Natural killer cell (primary cell): ENCODE measurements around the gene CISTR. TPM values are rescaled to one million over a fixed set of nuclear protein-coding genes. Genes with fewer than 3 reads are reported as not detected.

Experiments
- ATAC-seq, 3 donors: fragments of 150-1000 bp in 2 of 3; fragments of 200-7000 bp in 1 of 3; cut with Tn5 transposase; 1 replicate in 1 of 3; 2 replicates in 2 of 3; pipeline ENCODE4 v1.10.0; 2021; ENCODE audit warnings: mild to moderate bottlenecking in 2 of 3, moderate library complexity in 2 of 3
- DNase-seq, 2 donors: peaks; one replicate each; pipeline versions ENCODE4 v3.0.0 to v3.0.0-alpha.2; 2013 to 2021; ENCODE audit warnings: mixed read lengths in 1 of 2
- H3K27ac ChIP-seq: one replicate; pipeline ENCODE4 v1.5.1; 2013; ENCODE audit warnings: mild to moderate bottlenecking, low read length
- H3K27me3 ChIP-seq: one replicate; pipeline ENCODE4 v1.6.1; 2013; ENCODE audit warnings: low read length; ENCODE audit not compliant: control insufficient read depth, insufficient read depth
- H3K36me3 ChIP-seq: one replicate; pipeline ENCODE4 v1.6.1; 2013; ENCODE audit warnings: low read length; ENCODE audit not compliant: control insufficient read depth, insufficient read depth
- H3K4me1 ChIP-seq: one replicate; pipeline ENCODE4 v1.6.1; 2013; ENCODE audit warnings: low read length; ENCODE audit not compliant: control insufficient read depth, insufficient read depth
- H3K4me3 ChIP-seq: one replicate; pipeline ENCODE4 v1.5.1; 2013; ENCODE audit warnings: low read length
- H3K9me3 ChIP-seq: one replicate; pipeline ENCODE4 v1.6.1; 2013; ENCODE audit warnings: low read length; ENCODE audit not compliant: control insufficient read depth, insufficient read depth
- H3K27ac Mint-ChIP-seq, 2 donors: one replicate each; pipeline ENCODE4 v1.8.0; 2022; ENCODE audit warnings: mild to moderate bottlenecking in 2 of 2, mixed read lengths in 2 of 2, moderate library complexity in 1 of 2
- H3K27me3 Mint-ChIP-seq, 2 donors: one replicate each; pipeline ENCODE4 v1.8.0; 2022; ENCODE audit warnings: low read depth in 2 of 2, mixed read lengths in 2 of 2
- H3K36me3 Mint-ChIP-seq: one replicate; pipeline ENCODE4 v1.8.0; 2022; ENCODE audit warnings: mixed read lengths
- H3K4me1 Mint-ChIP-seq, 2 donors: one replicate each; pipeline ENCODE4 v1.8.0; 2022; ENCODE audit warnings: mixed read lengths in 2 of 2
- H3K4me3 Mint-ChIP-seq: one replicate; pipeline ENCODE4 v1.8.0; 2022; ENCODE audit warnings: mild to moderate bottlenecking, moderate library complexity, mixed read lengths
- H3K9me3 Mint-ChIP-seq, 2 donors: one replicate each; pipeline ENCODE4 v1.8.0; 2022; ENCODE audit warnings: mixed read lengths in 2 of 2
- CTCF ChIP-seq: fragments of 200-600 bp; IDR thresholded peaks from one replicate; pipeline ENCODE4 v1.8.0; 2022; ENCODE audit warnings: antibody characterized with exemption
- WGBS: methylation state at CpG from one replicate; pipeline ENCODE4 v1.1.7; 2013; ENCODE audit warnings: missing lambda C conversion rate; ENCODE audit not compliant: insufficient coverage; 5-methylcytosine and 5-hydroxymethylcytosine counted together
- intact Hi-C: fragments of 100-400 bp; cut with micrococcal nuclease; formaldehyde crosslinking; loops from one replicate; pipeline ENCODE4 v1.14.2; 2022
- total RNA-seq, 4 donors: library from RNA; stranded (reverse); fragments of 120-200 nt in 1 of 4; gene quantifications; one replicate each; pipeline versions ENCODE4 v1.2.3 to v1.2.4, GENCODE V29; 2013 to 2022

Gene CISTR
- total RNA-seq, 3 donors from 2014 or later (not counting 1 experiment from before 2014, with no cell fraction given) = not detected

- Histone ChIP-seq H3K4me1 (peaks cover 21% of the 10 kb centered on the region), H3K27me3 (peaks cover 49% of the 10 kb centered on the region), H3K4me3 (no peak overlapping the region), H3K9me3 (no peaks in the 10 kb centered on the region), H3K27ac (no peak overlapping the region), H3K36me3 (no peaks in the 10 kb centered on the region)
- no peaks in the 10 kb centered on the region for H3K9me3 Mint-ChIP-seq
- no peak overlapping the region for H3K27ac Mint-ChIP-seq
- no peak for ATAC-seq
- H3K4me3 Mint-ChIP-seq = no peak overlapping the region
- no peaks in the 10 kb centered on the region for H3K36me3 Mint-ChIP-seq
- WGBS = 76% methylated on average over 12 of the region's 14 CpGs
- H3K4me1 Mint-ChIP-seq = peaks cover 12 to 21% of the 10 kb centered on the region in 2 donors
- TF ChIP-seq CTCF = no peak
- H3K27me3 Mint-ChIP-seq = peaks cover 62 to 66% of the 10 kb centered on the region in 2 donors
- DNase-seq = no peak
- intact Hi-C loops = no loop called here
Observed at GRCh38 chr12:53737093-53737808, 14.5 kb downstream of the CISTR start.

GRCh38 chr12:53736592-53736991 is 15.2 kb downstream of the CISTR start:
- Mint-ChIP-seq H3K4me1 (peaks cover 12 to 21% of the 10 kb centered on the region in 2 donors), H3K27me3 (peaks cover 57 to 67% of the 10 kb centered on the region in 2 donors), H3K4me3 (no peak overlapping the region), H3K9me3 (no peaks in the 10 kb centered on the region), H3K36me3 (no peaks in the 10 kb centered on the region), H3K27ac (no peak overlapping the region)
- no peaks in the 10 kb centered on the region for H3K36me3 ChIP-seq
- no peaks in the 10 kb centered on the region for H3K9me3 ChIP-seq
- no peak for TF ChIP-seq CTCF
- peaks cover 21% of the 10 kb centered on the region for H3K4me1 ChIP-seq
- H3K4me3 ChIP-seq = no peak overlapping the region
- ATAC-seq = no peak
- DNase-seq = no peak
- H3K27ac ChIP-seq = no peak overlapping the region
- 79% methylated on average over 6 of the region's 6 CpGs for WGBS
- intact Hi-C loops = no loop called here
- peaks cover 49% of the 10 kb centered on the region for H3K27me3 ChIP-seq

GRCh38 chr12:53735556-53735955 is 16.2 kb downstream of the CISTR start:
- Histone ChIP-seq H3K4me1 (peaks cover 21% of the 10 kb centered on the region), H3K36me3 (no peaks in the 10 kb centered on the region), H3K9me3 (no peaks in the 10 kb centered on the region), H3K4me3 (no peak overlapping the region), H3K27me3 (peaks cover 48% of the 10 kb centered on the region), H3K27ac (no peak overlapping the region)
- H3K27ac Mint-ChIP-seq = no peak overlapping the region
- WGBS = 52% methylated on average over 2 of the region's 2 CpGs
- TF ChIP-seq CTCF = no peak
- H3K9me3 Mint-ChIP-seq = no peaks in the 10 kb centered on the region
- intact Hi-C loops = no loop called here
- peaks cover 12 to 21% of the 10 kb centered on the region in 2 donors for H3K4me1 Mint-ChIP-seq
- no peak for DNase-seq
- no peaks in the 10 kb centered on the region for H3K36me3 Mint-ChIP-seq
- H3K4me3 Mint-ChIP-seq = no peak overlapping the region
- H3K27me3 Mint-ChIP-seq = peaks cover 60 to 75% of the 10 kb centered on the region in 2 donors
- no peak for ATAC-seq

DNA sequence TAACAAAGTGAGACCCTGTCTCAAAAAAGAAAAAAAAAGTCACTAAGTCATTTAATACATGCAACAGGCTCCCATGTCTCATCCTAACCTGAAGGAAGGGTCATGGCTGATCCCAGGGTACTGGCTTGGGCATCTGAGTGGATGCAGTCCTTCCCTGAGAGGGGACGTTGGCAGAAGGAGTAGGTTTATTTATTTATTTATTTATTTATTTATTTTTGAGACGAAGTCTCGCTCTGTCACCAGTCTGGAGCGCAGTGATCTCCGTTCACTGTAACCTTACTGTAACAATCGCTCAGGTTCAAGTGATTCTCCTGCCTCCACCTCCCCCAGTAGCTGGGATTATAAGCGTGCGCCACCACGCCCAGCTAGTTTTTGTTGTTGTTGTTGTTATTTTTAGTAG is 17.4 kb downstream of the CISTR start:
- Mint-ChIP-seq H3K36me3 (no peaks in the 10 kb centered on the region), H3K9me3 (no peaks in the 10 kb centered on the region), H3K27me3 (peaks cover 60 to 74% of the 10 kb centered on the region in 2 donors), H3K27ac (no peak overlapping the region), H3K4me3 (no peak overlapping the region), H3K4me1 (peaks cover 9 to 16% of the 10 kb centered on the region in 2 donors)
- ATAC-seq (no peak), DNase-seq (no peak)
- no peak overlapping the region for H3K4me3 ChIP-seq
- H3K36me3 ChIP-seq = no peaks in the 10 kb centered on the region
- H3K27ac ChIP-seq = no peak overlapping the region
- no peak for TF ChIP-seq CTCF
- H3K4me1 ChIP-seq = peaks cover 14% of the 10 kb centered on the region
- WGBS = 95% methylated on average over 5 of the region's 9 CpGs
- peaks cover 39% of the 10 kb centered on the region for H3K27me3 ChIP-seq
- intact Hi-C loops = no loop called here
- no peaks in the 10 kb centered on the region for H3K9me3 ChIP-seq
